IPS DF 4.7 (cell line): ENCODE results near the gene GRIPAP1.

Experiments
- DNase-seq: peaks from one replicate; pipeline ENCODE4 v3.0.0-alpha.2; 2013; ENCODE audit warnings: low spot score; ENCODE audit errors: extremely low read depth

Gene GRIPAP1

GRCh38 chrX:48958635-48959094 is 43.4 kb downstream of the GRIPAP1 start:
- DNase-seq: no peak

GRCh38 chrX:48957827-48958634 is 44.0 kb downstream of the GRIPAP1 start:
- DNase-seq: no peak

GRCh38 chrX:48957477-48957826 is 44.6 kb downstream of the GRIPAP1 start, which contains the start of gene OTUD5:
Gene OTUD5, minus strand, starts transcription at chrX:48957607. Its CDS starts 37 bp downstream, at chrX:48957570.
- no peak for DNase-seq

GRCh38 chrX:48956728-48957414 is 45.2 kb downstream of the GRIPAP1 start:
- no peak for DNase-seq

- DNase-seq: no peak
Measured at GRCh38 chrX:48948589-48948988, 53.5 kb downstream of the GRIPAP1 start.

GRCh38 chrX:48945517-48946348 is 56.3 kb downstream of the GRIPAP1 start:
- DNase-seq: no peak

GRCh38 chrX:48942895-48943294 is 59.2 kb downstream of the GRIPAP1 start:
- no peak for DNase-seq

GRCh38 chrX:48940404-48940955 is 61.6 kb downstream of the GRIPAP1 start:
- no peak for DNase-seq

GRCh38 chrX:48939524-48940228 is 62.4 kb downstream of the GRIPAP1 start:
- DNase-seq: no peak

GRCh38 chrX:48938721-48939425 is 63.2 kb downstream of the GRIPAP1 start:
- DNase-seq: no peak

- DNase-seq: no peak
Measured at GRCh38 chrX:48937054-48937907, 64.8 kb downstream of the GRIPAP1 start.

- DNase-seq: no peak
Measured at GRCh38 chrX:48936429-48937053, 65.5 kb downstream of the GRIPAP1 start.

GRCh38 chrX:48935301-48935670 is 66.8 kb downstream of the GRIPAP1 start:
- no peak for DNase-seq

GRCh38 chrX:48934581-48935300 is 67.3 kb downstream of the GRIPAP1 start:
- DNase-seq: no peak

- DNase-seq: no peak
Measured at GRCh38 chrX:48933757-48934156, 68.3 kb downstream of the GRIPAP1 start.

GRCh38 chrX:48927736-48928382 is 74.2 kb downstream of the GRIPAP1 start:
- DNase-seq: peak; percentile 68

- DNase-seq: no peak
Measured at GRCh38 chrX:48927123-48927522, 74.9 kb downstream of the GRIPAP1 start.

GRCh38 chrX:48924270-48924669 is 77.8 kb downstream of the GRIPAP1 start:
- no peak for DNase-seq
